Hematopoietic multipotent progenitor cell (in vitro differentiated cells): Measurements from ENCODE around the gene KRTAP4-8. TPM values are rescaled to one million over a fixed set of nuclear protein-coding genes. Genes with fewer than 3 reads are reported as not detected.
"Not testable (repeated sequence)": the region's sequence is repeated elsewhere in the genome, so short reads cannot be mapped to it uniquely, and the experiment has no call there.

Experiments
- DNase-seq, 3 donors: peaks; one replicate each; pipeline ENCODE4 v3.0.0-alpha.2; 2011 to 2015; ENCODE audit warnings: low read depth in 2 of 3, low spot score in 2 of 3
- total RNA-seq: library from RNA; depleted of rRNA; stranded (reverse); fragments of >200 nt; gene quantifications from one replicate; pipeline ENCODE4 v1.2.3, GENCODE V29; 2012

KRTAP4-8 gene
- total RNA-seq = not detected

DNA sequence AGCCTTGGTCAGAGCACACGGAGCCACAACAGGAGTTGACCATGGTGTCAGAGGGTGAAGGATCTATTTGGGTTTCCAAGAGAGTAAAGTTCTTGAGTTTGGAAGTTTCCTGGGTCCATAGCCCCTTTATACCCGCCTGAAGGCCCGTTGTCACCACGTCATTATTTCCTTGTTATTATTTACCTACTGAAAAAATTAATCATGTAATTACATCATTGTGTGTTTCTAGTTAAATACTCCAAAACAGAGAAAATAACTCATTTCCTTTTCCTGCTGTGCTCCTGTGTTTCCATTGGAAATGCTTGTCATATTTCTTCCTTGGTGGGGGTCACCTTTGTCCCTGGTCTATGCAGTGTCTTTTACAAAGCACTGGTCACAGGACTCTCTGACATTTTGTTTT is at the start of gene KRTAP4-8:
TSS of gene KRTAP4-8 (minus strand) at position 101 of the 400 bp plus-strand sequence. CDS start at position 43, 58 bp downstream.
- DNase-seq = no peak

DNA sequence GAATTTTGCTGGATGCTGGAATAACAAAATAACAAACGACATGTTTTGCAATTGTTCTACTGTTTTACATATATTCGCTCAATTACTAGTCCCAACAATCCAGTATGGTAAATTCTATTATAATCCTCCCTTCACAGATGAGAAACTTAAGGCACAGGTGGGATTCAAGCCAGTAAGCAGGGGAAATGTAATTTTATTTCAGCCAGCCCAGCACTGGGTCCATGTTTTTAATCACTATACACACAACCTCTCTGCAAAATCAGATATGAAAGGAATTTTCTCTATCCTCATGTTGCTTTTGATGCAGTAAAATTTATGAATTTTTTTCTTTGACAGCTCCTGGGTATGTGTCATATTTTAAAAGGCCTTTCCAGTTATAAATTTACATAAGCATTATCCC is 47.3 kb upstream of the KRTAP4-8 start:
- no peak for DNase-seq

DNA sequence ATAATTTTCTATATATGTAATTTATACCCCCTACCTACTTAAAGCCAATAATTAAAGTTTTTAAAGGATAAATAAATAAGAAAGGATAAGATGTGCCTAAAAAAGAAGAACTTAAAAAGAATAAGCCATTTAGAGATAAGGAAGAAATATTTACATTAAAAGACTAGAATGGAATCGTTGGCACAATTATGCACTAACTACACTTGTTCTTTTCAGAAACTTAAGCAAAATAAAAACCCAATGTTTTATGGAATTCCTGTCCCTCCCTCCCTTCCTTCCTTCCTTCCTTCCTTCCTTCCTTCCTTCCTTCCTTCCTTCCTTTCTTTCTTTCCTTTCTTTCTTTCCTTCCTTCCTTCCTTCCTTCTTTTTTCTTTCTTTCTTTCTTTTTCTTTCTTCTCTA is 46.9 kb upstream of the KRTAP4-8 start:
- no peak for DNase-seq

DNA sequence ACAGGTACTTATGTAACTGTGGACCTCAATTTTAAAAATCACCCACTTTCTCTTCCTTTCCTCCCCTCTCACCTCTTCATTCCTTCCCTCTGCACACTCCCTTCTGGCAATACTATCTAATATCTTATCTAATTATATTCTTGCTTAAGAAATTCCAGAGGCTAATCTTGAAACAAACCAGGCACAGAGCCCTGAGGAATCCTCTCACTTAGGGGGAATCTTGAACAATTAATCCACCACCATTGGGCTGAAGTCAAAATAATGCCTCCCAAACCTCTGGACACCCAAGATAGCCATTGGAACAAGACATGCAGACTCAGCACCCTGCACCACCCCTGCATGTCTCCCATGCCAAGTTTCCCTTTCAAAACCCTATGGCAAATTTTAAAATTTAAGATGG is 43.4 kb upstream of the KRTAP4-8 start:
- no peak for DNase-seq

DNA sequence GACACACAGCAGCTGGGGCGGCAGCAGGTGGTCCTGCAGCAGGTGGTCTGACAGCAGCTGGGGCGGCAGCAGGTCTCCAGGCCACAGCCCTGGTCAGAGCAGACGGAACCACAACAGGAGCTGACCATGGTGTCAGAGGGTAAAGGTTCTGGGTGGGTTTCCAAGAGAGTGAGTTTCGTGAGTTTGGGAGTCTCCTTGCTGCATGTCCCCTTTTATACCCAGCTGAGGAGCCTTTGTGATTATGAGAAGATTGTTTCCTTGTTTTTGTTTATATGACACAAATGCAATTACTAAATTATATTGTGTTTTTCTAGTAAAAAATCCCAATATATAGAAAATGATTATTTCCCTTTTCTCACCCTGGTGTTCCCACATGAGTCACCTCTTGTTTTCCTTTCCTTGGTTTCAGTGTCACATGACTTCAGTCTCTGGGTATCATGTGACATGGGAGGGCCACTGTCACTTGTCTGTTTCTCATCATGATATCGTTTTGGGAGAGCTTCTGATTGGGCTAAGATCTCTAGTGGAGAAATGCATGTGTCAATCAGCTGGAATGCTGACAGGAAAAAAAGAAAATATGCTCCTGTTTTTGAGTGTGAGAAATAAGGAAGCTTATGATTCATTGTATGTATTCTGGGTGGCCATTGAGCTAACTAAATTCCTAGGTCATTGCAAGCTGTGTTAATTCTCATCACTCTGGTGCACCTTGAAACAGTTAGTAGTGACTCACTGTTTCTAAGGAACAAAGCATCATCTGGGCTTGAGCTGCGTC is 42.6 kb upstream of the KRTAP4-8 start, which contains the start of gene KRTAP4-6:
TSS of gene KRTAP4-6 (minus strand) at position 185 of the 772 bp plus-strand sequence. CDS start at position 128, 57 bp downstream.
- DNase-seq = no peak

DNA sequence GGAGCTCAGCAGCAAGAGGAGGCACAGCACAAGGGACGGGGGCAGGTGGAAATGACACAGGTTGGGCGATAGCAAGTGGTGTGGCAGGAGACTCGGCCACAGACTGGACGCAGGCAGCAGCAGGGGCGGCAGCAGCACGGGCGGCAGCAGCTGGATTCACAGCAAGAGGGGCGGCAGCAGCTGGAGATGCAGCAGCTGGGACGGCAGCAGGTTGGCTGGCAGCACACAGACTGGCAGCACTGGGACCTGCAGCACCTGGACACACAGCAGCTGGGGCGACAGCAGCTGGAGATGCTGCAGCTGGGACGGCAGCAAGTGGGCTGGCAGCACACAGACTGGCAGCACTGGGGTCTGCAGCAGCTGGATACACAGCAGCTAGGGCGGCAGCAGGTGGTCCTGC is 41.9 kb upstream of the KRTAP4-8 start:
- DNase-seq = not testable (repeated sequence)

DNA sequence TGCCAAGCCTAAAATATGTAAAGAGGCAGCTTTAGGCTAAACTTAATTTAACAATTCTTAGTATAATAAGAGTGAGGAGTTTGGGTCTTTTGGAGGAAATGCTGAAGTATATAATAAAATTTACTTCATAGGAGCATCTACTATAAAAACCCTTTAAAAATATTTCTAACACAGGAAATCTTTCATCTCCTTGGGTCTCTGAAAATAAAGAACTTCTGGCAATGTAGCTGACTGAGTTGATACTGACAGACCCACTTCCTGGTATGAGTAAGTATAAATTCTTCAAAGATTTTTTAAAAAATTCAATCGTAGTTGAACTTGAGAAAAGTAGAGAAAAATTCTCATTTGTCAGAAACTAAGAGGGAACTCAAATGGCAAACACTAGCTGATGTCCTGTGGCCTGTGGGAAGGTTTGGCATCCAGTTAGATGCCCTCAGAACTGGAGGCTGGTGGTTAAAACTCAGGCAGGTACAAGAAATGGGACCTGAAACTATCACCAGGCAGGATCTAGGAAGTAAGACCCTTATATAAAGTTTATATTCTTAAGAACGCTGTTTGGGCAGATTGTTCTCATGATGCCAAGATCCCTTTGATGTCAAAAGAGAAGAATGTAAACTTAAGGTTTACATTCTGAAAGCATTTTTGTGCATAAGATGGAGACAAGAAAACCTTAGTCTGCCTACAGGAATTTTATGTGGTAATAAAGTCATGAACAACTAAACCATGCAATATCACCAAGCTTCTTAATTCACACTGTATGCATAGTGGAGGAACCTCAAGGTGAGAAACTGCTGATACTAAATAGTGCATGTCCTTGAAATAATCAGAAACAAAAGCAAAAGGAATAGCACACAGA is 36.2 kb upstream of the KRTAP4-8 start:
- DNase-seq = no peak

DNA sequence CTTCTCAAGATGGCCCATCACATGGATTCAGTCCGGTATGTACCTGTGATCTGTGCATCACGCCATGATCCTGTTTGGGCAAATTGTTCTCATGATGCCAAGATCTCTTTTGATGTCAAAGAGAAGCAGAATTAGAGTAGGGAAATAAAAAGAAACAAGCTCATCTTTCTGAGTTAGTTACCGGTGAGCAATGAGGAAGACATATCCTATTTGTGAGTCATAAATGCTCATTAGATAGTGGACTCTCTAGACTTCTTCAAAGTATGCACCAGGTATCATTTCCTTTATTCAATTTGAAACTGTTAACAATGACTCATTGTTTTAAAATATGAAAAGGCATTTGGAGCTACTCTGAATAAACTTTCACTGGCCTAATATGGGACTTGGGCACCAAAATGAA is 34.0 kb upstream of the KRTAP4-8 start:
- no peak for DNase-seq

DNA sequence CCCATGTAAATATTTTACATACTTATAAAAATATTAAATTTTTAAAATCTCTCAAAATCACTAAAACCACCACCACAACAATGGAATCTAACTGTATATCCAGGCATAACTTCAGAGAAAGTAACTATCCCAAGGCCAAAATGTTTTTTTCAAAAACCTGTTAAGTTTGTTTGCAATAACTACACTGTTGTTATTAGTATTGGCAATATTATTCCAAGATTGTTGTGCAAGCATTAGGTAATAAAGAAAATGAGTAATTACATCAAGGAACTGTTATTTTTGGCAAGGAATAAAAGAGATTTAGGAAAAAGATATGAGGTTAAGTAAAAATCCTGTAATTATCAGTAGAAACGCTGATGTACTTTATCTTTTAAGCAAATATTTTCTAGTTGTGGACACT is 29.4 kb upstream of the KRTAP4-8 start:
- no peak for DNase-seq

DNA sequence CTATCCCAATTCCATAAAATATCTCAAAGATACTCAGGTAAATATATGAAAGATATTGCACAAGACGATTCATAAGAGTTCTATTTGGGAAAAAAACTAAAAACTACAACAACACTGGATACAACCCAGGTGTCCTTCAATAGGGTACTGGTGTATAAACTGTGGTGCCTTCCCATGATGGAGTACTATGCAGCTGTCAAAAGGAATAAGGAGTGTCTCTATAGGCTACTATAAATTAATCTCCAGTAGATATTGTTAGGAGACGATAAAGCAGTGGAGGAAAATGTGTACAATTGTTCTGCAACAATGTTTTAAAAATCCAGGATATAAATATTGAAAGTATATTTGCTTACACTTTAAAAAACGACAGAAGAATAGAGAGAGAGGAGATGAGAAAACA is 28.5 kb upstream of the KRTAP4-8 start:
- no peak for DNase-seq

DNA sequence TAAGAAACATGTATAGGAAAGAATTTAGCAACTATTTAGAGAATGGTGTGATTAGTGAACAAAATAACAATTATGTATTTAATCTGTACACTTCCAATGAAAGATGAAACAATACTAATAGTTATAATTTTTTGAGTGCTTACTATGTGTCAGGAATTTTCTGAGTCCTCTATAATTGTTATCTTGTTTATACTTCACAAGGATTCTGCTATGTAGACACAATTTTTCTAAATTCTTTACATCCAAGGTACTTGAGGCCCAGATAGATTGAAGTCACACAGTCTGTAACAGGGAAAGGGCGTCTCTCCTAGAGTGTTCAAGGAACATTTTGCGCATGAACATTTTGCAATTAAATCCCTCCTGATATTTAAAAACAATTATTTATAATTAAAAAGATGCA is 27.1 kb upstream of the KRTAP4-8 start:
- no peak for DNase-seq

DNA sequence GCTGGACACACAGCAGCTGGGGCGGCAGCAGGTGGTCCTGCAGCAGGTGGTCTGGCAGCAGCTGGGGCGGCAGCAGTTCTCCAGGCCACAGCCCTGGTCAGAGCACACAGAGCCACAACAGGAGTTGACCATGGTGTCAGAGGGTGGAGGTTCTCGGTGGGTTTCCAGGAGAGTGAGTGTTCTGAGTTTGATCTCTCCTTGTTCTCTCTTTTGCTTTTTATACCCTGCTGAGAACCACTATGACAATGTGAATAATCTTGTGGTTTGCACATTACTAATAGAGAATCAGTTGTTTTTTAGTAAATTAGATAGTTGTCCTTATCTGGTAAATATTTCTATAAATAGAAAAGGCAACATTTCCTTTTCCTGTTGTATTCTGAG is 26.0 kb upstream of the KRTAP4-8 start, which contains the start of gene KRTAP4-12:
TSS of gene KRTAP4-12 (minus strand) at position 192 of the 381 bp plus-strand sequence. CDS start at position 132, 60 bp downstream.
- not testable (repeated sequence) for DNase-seq

DNA sequence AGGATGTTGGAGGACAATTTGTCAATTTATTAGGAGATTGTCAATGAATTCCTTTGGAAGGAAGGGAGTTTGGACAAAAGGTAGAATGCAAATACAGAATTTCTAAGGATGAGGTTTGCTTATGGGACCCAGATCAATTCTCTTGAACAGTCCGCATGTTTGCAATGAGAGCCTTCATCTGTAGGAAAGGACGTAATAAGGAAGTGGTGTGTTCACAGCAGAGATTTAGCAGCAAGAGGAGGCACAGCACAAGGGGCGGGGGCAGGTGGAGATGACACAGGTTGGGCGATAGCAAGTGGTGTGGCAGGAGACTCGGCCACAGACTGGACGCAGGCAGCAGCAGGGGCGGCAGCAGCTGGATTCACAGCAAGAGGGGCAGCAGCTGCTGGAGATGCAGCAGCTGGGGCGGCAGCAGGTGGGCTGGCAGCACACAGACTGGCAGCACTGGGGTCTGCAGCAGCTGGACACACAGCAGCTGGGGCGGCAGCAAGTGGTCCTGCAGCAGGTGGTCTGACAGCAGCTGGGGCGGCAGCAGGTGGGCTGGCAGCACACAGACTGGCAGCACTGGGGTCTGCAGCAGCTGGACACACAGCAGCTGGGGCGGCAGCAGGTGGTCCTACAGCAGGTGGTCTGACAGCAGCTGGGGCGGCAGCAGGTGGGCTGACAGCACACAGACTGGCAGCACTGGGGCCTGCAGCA is 25.5 kb upstream of the KRTAP4-8 start:
- not testable (repeated sequence) for DNase-seq

DNA sequence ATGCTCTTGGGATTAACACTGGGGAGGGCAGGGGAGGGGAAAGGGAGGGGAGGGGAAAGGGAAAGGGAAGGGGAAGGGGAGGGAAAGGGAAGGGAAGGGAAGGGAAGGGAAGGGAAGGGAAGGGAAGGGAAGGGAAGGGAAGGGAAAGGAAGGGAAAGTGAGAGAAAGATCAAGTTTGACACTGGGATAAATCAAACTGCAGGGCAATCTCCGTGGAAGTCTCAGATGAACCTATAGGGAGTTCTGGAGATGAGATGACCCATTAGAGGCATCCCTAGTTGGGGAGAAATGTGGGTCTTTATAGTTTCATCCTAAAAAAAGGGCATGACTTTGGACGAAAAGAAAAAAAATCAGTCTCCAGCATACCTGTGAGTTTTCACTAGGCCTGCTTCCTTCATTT is 23.8 kb upstream of the KRTAP4-8 start:
- DNase-seq = no peak

DNA sequence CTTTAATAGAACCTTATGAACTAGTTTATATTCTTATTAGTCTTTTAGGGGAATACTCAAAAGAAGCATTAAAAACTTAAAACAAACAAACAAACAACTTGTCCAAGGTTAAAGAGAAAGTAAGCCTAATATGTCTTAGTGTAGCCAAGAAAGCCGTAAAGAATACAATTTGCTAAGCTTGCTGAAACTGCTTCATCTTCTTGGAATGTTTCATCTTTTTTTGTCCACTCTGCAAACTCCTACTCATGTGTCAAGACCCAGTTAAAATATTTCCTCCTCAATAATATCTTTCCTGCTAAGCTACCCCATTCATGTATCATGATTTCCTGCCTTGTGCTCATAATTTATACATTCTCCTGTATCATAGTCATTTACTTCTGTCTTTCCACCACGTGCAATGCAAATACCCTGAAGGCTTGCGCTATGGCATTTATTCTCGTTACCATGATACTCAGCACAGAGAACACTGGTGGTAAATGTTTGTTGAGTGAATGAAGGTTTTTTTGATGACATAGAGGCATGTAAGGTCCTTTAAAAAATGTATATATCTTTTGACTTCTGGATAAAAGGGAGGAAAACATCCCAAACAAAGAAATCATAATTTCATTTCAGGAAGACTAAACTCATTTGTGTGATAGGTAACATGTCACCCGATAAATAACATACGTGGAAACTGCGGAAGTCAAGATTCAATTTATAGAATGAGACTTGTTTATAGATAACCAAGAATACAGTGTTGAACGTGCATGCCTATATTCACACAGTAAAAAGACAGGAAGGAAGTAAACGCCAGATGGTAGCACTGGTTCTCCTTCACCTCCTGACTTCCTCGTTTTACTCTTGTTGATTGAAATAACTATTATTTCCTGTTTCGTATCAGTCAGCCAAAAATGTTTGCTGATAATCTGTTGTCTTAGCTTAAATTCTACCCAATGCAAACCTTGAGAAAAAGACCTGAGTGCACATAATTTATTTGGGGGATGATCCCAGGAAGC is 22.1 kb upstream of the KRTAP4-8 start:
- DNase-seq = peak in 2 of 3 donors; percentile 27 to 75

DNA sequence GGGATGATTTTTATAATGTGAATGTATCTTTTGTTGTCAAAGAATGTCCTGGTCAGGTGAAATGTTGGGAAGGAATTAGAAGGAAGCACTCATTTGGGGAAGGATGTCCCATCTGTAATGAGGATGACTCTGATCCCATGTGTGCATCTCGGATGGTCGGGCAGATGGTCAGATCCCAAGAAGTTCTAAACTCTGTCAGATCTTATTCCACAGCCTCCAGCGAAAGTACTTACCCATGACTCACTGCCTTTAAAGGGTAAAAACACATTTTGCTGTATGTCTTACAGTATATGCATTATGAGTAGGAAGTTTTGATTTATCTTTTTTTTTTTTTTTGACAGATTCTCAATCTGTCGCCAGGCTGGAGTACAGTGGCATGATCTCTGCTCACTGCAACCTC is 20.8 kb upstream of the KRTAP4-8 start:
- DNase-seq = no peak

DNA sequence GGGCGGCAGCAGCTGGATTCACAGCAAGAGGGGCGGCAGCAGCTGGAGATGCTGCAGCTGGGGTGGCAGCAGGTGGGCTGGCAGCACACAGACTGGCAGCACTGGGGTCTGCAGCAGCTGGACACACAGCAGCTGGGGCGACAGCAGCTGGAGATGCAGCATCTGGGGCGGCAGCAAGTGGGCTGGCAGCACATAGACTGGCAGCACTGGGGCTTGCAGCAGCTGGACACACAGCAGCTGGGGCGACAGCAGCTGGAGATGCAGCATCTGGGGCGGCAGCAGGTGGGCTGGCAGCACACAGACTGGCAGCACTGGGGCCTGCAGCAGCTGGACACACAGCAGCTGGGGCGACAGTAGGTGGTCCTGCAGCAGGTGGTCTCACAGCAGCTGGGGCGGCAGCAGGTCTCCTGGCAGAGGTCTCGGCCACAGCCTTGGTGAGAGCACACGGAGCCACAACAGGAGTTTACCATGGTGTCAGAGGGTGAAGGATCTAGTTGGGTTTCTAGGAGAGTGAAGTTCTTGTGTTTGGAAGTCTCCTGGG is 20.0 kb upstream of the KRTAP4-8 start, which contains the start of gene KRTAP4-11:
TSS of gene KRTAP4-11 (minus strand) at position 528 of the 541 bp plus-strand sequence. CDS start at position 470, 58 bp downstream.
- DNase-seq = not testable (repeated sequence)

DNA sequence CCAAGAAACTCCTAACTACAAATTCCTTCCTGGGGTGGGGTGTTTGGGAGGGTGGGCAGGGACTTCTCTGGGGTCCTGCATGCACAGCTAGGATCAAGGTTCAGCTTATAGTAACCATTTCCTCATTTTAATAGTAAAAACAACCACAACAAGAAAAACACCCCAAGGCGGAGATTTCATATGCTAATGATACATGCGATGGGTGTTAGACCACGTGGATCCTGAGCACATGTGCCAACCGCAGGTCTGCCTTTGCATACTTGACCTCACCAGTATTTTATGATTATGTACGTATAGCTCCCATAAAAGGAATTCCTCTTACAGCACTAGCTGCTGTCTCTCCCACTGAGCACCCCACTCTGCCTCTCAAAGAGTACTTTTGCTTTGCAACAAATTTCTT is 18.4 kb upstream of the KRTAP4-8 start:
- DNase-seq = peak in 1 of 3 donors; percentile 28

DNA sequence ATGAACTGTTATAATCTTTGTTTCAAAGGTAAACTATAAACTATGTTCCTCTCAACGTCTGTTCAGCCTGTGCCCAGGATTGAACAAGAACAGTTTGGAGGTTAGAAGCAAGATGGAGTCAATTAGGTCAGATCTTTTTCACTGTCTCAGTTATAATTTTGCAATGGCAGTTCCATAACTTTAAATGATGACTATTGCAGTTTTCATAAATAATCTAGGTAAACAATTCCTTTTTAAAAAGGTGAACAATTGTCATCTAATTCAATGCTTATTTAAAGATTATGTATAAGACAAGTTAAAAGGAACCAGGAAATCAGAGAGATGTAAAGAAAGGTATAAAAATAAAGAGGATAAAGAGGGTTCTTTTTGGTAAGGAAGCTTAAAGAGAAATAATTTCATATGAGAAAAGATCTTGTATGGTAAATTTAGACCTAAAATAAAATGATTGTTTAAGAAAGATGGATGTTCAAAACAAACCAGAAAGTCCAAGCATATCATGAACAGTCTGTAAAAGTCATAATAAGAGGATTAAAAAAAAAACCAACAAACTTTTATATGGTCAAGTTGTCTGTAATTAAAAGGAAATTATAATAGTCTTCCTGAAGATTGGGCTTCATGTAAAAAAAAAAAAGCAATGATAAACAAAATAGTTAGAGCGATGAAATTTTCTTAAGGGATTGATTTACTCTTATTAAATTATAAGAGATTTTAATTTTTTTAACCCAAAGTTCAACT is 13.4 kb upstream of the KRTAP4-8 start:
- DNase-seq = no peak
